Measurements from ENCODE around the gene IGFBP5. TPM values are rescaled to one million over a fixed set of nuclear protein-coding genes. Genes with fewer than 3 reads are reported as not detected.

The IGFBP5 gene
- total RNA-seq, 2 donors from 2014 or later: 162 to 319 TPM

DNA sequence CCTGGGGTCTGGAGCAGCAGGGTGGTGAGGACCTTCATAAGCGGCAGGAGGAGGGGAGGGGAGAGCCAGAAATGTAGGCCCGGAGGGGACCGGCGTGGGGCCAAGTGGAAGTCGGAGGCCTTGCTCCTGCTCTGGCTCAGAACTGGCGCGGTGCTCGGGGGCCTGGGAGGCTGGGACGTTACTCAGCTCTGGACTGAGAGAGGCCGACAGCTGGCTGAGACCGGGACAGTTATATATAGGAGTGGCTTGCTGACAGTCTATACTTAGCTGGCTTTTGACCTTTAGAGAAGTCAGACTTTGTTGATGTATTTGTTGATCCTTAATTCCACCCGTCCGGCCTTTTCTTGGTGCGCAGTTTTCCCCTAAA lies 15.7 kb downstream of the IGFBP5 start:
- H3K9me3 ChIP-seq: no peaks in the 10 kb centered on the region
- TF ChIP-seq POLR2A (IDR thresholded peaks at IDR 0.05) (no peak), POLR2AphosphoS5 (IDR thresholded peaks at IDR 0.05) (no peak)
- peak overlapping the region; percentile 0 to 16 for H3K27ac ChIP-seq
- intact Hi-C loops (cut with DNase I): loop anchor here (5.0 kb wide), 1 partner anchor 1078 kb away; no protein-coding TSS in a partner anchor
- no peak overlapping the region for H3K4me3 ChIP-seq
- H3K4me1 ChIP-seq (replicated peaks): no peaks in the 10 kb centered on the region
- no peak for DNase-seq (ENCODE audit: low spot score)
- 77% methylated on average over 14 of the region's 14 CpGs for WGBS
- no peaks in the 10 kb centered on the region for H3K27me3 ChIP-seq (replicated peaks; ENCODE audit: insufficient read depth)
- H3K36me3 ChIP-seq: no peaks in the 10 kb centered on the region

DNA sequence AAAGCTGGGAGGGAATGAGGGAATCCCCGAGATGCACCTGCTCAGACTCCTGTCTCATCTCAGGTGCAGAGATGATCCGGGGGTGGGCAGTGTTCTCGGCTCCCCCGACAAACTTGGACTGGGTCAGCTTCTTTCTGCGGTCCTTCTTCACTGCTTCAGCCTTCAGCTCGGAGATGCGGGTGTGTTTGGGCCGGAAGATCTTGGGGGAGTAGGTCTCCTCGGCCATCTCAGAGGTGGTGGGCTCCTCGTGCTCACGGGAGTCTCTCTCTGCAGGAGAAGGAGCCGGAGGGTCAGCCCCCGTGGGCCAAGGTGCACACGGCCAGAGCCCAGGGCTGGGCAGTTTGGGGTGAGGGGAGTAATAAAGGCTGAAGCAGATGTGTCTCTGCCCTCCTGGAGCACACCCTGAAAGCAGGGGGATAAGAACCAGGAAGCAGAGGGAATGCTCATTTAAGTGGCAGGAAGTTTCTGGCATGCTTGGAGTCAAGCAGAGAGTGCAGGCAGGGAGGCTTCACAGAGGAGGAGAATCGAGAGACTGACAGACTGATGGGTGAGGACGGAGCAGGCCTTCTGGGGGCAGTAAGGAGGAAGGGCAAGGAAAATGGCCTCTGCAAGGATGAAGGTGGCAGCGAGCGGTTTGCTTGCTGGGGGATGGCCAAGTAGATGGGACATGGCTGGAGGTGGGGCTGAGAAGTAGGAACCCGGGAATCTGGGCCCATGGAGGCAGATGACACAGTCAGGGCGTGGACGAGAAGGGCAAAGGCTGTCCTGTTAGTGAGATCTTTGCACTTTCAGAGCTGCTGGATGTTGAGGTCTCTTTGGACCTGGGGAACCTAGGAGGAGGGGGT lies 16.3 kb downstream of the IGFBP5 start:
- Histone ChIP-seq H3K27me3 (replicated peaks; ENCODE audit: insufficient read depth) (no peaks in the 10 kb centered on the region), H3K4me3 (no peak overlapping the region), H3K27ac (no peak overlapping the region), H3K4me1 (replicated peaks) (no peaks in the 10 kb centered on the region), H3K9me3 (no peaks in the 10 kb centered on the region), H3K36me3 (no peaks in the 10 kb centered on the region)
- intact Hi-C loops (cut with DNase I): no loop called here
- no peak for TF ChIP-seq CTCF (IDR thresholded peaks at IDR 0.05)
- TF ChIP-seq POLR2AphosphoS5 (IDR thresholded peaks at IDR 0.05): no peak
- TF ChIP-seq POLR2A (IDR thresholded peaks at IDR 0.05): no peak
- DNase-seq (ENCODE audit: low spot score): no peak
- WGBS: 84% methylated on average over 21 of the region's 21 CpGs

DNA sequence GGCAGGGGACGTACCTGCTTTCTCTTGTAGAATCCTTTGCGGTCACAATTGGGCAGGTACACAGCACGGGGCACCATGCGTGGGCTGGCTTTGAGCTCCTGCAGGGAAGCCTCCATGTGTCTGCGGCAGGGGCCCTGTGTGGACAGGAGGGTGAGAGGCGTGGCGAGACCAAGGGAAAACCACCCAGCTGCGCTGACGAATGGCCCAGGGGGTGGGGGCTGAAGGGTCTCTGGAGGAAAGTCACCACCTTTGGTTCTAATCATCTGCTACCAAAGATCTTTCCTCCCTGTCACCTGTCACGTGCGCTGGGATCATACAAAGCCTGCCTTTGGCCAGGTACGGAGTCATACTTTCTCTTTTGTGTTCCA lies 17.3 kb downstream of the IGFBP5 start:
- Histone ChIP-seq H3K27me3 (replicated peaks; ENCODE audit: insufficient read depth) (no peaks in the 10 kb centered on the region), H3K36me3 (no peaks in the 10 kb centered on the region), H3K9me3 (no peaks in the 10 kb centered on the region), H3K27ac (no peak overlapping the region), H3K4me3 (no peak overlapping the region), H3K4me1 (replicated peaks) (no peaks in the 10 kb centered on the region)
- DNase-seq (ENCODE audit: low spot score): no peak
- TF ChIP-seq POLR2AphosphoS5 (IDR thresholded peaks at IDR 0.05) (no peak), POLR2A (IDR thresholded peaks at IDR 0.05) (no peak), CTCF (IDR thresholded peaks at IDR 0.05) (no peak)
- intact Hi-C loops (cut with DNase I): no loop called here
- 92% methylated on average over 11 of the region's 12 CpGs for WGBS

- Histone ChIP-seq H3K4me3 (no peak overlapping the region), H3K27ac (no peak overlapping the region), H3K9me3 (no peaks in the 10 kb centered on the region), H3K36me3 (no peaks in the 10 kb centered on the region), H3K4me1 (replicated peaks) (no peaks in the 10 kb centered on the region), H3K27me3 (replicated peaks; ENCODE audit: insufficient read depth) (no peaks in the 10 kb centered on the region)
- WGBS: 89% methylated on average over 9 of the region's 9 CpGs
- TF ChIP-seq CTCF (IDR thresholded peaks at IDR 0.05): no peak
- TF ChIP-seq POLR2AphosphoS5 (IDR thresholded peaks at IDR 0.05): no peak
- TF ChIP-seq POLR2A (IDR thresholded peaks at IDR 0.05): no peak
- DNase-seq (ENCODE audit: low spot score): no peak
- intact Hi-C loops (cut with DNase I): no loop called here
Measured at GRCh38 chr2:216677439-216678097, 17.8 kb downstream of the IGFBP5 start.

- intact Hi-C loops (cut with DNase I): no loop called here
- TF ChIP-seq POLR2AphosphoS5 (IDR thresholded peaks at IDR 0.05): no peak
- TF ChIP-seq CTCF (IDR thresholded peaks at IDR 0.05): no peak
- no peak for TF ChIP-seq POLR2A (IDR thresholded peaks at IDR 0.05)
- Histone ChIP-seq H3K27me3 (replicated peaks; ENCODE audit: insufficient read depth) (no peaks in the 10 kb centered on the region), H3K9me3 (no peaks in the 10 kb centered on the region), H3K27ac (no peak overlapping the region), H3K4me1 (replicated peaks) (no peaks in the 10 kb centered on the region), H3K4me3 (no peak overlapping the region), H3K36me3 (no peaks in the 10 kb centered on the region)
- DNase-seq (ENCODE audit: low spot score): no peak
- WGBS: 89% methylated on average over 17 of the region's 17 CpGs
Measured at GRCh38 chr2:216676630-216677029, 18.7 kb downstream of the IGFBP5 start.
